Activated naive CD4-positive, alpha-beta T cell treated with Interleukin-2 at 50 U/mL for 16 hours (primary cell): ENCODE results near the gene ERI3.

ENCODE experiments used
- DNase-seq: peaks from one replicate; pipeline ENCODE4 v3.0.0-alpha.2; 2020

ERI3 gene, protein sequence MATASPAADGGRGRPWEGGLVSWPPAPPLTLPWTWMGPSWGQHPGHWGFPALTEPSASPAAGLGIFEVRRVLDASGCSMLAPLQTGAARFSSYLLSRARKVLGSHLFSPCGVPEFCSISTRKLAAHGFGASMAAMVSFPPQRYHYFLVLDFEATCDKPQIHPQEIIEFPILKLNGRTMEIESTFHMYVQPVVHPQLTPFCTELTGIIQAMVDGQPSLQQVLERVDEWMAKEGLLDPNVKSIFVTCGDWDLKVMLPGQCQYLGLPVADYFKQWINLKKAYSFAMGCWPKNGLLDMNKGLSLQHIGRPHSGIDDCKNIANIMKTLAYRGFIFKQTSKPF

DNA sequence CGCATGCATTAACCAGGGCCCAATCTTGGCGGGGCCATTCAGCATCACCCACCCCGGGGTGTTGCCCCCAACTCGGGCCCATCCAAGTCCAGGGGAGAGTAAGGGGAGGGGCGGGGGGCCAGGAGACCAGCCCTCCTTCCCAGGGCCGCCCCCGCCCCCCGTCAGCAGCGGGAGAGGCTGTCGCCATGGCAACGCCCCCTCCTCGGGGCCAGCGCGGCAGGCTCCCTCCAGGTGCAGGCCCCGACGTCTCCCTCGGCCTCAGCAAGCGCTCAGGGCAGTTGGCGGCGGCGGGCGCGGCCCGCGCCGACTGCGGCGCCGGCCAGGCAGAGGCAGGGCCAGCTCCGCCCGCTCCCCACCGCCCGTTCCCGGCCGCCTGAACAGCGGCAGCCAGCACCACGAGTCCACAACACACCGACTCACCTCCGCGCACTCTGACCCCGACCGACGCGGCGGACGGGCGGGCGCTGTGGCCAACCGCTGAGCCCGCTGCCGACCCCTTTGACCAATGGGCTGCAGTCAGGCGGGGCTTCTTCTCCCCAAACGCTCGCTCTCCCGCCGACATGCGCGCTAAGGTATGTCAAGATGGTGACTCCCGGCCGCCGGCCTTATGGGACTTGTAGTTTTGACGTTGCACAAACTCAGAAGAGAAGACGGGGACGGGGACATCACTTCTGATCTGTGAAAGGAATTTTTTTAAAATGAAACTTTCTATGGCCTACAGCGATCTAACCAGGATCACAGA is at the start of gene ERI3:
ERI3 (minus strand) TSS at position 418 of the 742 bp plus-strand sequence; CDS start at position 187, 231 bp downstream.
- DNase-seq: peak; percentile 97

DNA sequence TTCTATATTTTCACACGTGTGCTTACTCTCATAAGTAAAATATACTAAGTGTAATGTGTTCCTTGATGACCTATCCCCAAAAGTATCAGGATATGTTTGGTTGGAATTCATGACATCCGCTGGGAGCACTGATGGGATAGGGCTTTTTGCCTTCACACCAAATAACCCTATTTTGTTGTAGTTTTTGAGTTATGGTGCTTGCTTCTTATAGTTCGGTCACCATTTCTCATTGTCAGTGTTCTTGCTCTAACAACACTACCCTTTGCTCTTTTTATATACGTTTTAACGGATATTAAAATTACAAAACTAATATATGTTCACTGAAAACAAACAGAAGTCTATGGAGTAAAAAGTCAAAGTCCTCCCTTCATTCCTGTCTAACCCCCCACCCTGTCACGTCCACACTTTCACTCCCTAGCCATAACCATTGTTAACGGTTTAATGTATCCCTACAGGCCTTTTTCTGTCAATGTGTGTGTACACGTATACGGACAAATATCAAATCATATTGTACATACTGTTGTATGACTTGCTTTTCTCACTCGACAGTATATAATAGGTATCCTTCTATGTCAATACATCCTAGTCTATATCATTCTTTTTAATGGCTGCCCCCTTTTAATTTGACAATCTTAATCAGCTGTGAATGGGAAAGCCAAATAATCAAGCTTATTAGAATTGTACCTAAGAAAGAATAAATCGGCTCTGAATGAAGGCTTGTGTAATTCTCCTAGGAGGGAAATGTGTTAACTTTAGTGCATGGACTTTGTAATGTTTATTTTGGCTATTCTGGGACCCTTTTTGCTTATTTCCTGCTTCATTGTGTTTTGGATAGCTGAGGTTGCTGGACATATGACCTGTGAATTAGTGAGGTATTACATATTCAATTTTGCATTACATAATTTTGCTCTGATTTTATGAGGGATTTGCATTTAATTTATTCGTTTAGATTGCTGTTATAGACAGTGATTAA is 46.5 kb upstream of the ERI3 start:
- no peak for DNase-seq

DNA sequence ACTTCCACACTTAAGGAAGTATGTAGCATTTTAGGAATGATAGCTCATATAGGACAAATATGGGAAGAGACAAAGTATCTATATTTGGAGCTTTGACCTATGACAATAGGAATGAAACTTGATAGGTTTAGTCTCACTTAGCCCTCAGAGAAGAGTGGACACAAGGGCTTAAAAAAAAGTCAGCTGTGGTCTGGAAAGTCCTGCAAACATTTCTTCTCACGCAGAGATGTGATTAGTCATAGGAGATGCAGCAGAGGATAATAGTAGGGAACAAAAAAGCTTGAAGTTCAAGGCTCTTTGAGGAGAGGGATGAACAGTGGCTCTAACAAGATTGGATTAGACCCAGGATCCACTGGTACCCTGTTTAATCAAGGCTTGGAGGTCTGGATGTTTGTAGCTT is 35.2 kb upstream of the ERI3 start:
- no peak for DNase-seq

DNA sequence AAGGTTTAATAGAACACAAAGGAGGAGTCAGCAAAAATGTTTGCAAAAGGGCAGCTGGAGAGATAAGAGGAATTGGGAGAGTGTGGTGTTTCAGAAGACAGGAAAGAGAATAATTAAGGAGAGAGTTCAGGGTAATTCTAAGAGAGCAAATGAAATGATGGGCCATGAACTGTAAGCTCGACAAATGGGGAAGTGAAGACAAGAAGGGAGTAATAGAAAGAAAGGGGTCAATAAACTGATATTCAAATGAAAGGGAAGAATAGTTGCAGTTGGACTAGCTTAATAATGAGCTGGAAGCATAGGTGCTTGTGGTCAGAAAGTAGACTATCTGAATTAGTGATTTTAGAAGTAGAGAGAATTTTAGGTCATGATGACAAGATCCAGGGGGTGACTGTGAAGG is 34.4 kb upstream of the ERI3 start:
- DNase-seq: no peak

DNA sequence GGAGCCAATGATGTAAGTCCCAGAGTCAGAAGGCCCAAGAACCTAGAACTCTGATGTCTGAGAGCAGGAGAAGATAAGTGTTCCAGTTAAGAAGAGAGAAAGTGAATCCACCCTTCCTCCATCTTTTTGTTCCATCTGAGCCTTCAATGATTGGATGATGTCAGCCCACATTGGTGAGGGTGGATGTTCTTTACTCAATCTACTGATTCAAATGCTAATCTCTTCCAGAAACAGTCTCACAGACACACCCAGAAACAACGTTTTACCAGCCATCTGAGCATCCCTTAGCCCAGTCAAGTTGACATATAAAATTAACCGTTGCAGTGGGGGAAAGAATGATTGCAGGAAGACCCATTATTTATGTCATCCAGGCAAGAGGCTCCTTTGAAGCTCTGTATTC is 33.5 kb upstream of the ERI3 start:
- DNase-seq: no peak

DNA sequence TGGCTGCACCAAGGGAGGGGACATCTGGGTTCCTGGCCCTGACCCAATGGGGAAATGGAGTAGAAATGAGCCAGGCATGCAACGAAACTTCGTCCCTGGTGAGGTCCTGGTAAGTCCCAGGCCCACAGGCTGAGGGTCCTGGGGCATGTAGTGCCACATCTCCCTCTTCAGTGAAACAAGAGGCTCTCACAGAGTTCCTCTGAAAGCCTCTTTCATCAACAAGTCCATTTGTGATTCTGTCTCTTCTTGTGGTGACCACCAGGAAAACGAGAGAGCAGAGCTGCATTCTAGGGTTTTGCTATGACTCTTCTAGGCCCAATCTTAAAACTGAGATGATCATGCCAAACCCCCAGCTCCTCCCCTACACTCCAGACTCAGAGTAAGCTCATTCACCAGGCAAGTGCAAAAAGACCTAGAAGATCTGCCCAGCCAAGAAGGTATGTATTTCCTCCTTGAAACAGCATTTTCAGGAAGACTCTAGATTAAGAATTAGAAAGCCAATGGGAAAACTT is 25.7 kb upstream of the ERI3 start:
- DNase-seq: no peak

DNA sequence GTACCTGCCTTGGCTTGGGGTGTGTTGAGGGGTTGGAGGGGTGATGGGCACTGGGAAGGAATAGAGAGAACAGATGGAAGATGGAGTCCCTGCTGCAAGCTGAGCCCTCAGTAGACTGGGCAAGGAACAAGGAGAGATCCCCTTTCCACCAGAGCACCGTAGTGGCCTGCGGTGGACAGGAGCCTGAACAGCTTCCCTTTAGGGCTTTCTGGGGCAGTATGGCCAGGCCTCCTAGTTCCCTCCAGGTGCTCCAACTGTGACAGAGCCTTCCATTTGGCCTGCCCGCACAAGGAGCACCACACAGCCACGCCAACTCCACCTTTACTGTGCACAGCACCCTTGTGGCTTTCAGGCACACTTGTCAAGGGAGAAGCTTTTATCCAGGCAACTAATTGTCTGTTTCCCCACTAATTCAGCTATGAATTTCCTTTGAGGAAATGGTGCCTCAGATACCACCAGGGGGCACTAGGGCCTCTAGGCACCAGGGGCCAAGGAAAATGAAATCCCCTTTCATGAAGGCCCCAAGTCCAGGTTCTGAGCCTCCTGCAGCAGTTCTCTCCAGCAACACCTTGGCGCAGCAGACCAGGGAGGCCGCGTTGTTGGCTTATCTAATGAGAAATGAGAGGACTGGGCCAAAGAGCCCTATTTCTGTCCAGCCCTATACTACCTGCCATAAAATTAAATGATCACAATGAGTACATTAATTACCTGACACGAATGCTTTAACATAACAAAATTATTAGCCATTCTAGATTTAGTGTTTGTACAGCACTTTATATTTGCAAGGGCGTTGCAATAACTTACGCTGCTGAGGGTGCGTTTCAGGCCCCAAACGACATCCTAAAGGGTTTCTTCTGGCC is 23.1 kb upstream of the ERI3 start:
- DNase-seq: peak; percentile 33

DNA sequence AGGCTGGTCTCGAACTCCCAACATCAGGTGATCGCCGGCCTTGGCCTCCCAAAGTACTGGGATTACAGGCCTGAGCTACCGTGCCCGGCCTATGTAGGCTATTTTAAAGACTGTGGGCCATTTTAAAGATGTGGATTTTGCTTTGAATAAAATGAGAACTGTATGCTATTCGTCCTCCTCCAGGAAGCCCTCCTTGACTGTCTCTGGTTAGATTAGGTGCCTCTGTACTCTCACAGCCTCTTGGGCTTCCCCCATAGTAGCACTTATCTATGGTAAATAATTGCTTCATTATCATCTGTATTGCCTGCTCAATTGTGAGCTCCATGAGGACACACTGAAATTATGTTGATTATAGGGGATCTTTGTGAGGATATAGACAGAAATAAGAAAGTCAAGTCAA is 20.5 kb upstream of the ERI3 start:
- no peak for DNase-seq

DNA sequence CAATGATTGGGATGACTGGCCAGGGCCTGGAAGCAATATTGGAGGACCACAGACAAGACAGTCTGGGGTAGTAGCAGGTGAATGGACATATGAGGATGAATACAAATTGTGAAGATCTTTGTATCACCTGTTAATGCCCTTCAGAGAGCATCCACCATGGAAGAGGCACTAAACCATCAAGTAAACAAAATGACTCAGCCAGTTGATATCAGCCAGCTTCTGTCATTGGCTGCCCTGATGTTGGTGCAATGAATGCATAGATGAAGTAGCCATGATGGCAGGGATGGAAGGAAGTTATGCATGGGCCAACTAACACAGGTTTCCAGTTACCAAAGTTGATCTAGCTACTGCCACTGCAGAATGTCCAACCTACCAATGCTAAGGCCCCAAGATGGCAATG is 16.1 kb upstream of the ERI3 start:
- no peak for DNase-seq

DNA sequence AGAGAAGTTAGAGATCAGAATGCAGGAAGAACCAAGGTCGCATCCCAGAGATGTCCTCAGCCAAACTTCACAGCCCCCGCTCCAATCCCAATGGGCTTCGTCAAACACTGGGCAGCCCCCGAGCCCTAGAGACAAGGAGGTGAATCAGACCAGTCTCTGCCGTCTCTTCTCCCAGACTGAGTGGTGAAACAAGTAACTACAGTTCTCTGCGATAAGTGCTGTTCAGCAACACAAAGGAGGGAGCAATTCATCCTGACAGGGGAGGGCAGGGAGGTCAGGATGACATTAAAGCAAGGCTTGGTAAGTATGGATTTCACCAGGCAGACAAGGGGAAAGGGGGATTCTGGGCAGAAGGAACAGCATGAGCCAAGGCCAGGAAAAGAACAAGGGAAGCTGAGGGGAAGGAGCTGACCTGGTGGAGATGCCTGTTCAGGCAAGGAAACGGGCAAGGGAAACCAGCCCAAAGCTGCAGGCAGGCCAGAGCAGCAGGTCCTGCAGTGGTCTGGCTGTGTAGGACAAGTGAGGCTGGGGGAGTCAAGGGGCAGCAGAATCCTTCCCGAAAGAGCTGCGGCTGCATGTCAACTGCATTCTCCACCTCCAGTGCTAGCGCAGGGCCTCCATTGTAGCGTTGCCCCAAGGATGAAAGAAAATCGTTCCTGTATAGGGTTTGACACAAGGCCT is 13.6 kb upstream of the ERI3 start:
- DNase-seq: no peak

DNA sequence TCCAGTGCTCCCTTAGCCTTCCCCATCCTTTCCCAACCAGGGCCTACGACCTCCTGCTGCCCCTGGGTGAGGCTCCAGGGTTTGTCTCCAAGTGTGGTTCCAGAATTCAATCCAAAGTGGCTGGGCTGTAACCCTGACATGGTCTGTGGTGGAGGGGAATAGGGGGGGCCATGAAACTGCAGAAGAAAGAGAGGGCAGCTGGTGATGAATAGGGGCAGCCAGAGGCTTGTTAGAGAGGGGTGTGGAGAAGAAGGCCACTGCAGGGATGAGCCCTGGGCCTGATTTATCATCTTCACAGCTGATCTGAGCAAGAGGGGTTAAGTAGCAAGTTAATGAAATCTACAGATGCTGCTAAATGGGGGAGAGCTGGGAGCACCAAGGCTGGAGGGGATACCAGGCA is 12.9 kb upstream of the ERI3 start:
- DNase-seq: no peak

DNA sequence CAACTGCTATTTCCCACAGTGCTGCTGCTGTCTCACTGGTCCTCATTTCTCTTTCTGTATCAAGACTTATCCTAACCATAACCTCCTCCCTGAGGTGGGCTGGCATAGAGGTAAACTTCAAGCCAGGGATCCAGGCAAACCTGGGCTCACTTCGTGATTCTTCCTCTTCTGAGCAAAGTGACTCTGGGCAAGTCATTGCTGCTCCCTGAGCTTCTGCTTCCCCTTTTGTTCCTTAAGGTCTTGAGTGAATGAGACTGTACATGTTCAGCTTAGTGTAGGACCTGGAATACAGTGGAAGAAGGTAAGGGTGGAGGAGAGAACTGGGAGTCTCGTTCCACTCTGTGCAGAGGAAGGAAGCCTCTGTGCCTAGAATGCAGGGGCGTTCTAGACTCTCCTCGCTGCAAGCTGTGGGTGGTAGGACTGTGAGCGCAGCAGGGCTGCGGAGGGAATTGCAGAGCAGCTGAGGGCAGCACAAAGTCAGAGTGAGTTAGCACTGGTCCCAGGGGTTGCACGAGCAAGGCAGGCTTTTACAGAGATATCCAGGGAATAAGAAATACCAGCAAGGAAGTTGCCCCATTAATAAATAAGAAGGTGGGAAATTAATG is 11.4 kb upstream of the ERI3 start:
- DNase-seq: no peak

DNA sequence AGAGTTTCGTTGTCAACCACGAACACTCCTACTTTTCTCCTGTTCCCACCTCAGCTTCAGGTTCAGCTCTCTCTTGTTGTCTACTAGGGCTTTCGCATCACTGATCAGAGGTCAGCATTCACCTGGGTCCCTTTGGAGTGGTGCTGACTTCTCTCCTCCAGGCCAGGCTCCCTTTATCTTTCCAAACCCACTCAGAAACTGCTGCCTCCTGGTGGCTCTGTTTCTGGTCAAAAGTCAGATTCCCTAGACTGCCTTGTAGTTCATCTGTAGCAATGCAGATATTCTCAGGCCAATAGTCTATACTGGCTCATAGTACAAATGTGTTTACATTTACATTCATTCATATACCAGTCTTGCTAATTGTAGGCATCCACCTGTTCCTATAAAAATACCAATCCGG is 6.4 kb upstream of the ERI3 start:
- no peak for DNase-seq

DNA sequence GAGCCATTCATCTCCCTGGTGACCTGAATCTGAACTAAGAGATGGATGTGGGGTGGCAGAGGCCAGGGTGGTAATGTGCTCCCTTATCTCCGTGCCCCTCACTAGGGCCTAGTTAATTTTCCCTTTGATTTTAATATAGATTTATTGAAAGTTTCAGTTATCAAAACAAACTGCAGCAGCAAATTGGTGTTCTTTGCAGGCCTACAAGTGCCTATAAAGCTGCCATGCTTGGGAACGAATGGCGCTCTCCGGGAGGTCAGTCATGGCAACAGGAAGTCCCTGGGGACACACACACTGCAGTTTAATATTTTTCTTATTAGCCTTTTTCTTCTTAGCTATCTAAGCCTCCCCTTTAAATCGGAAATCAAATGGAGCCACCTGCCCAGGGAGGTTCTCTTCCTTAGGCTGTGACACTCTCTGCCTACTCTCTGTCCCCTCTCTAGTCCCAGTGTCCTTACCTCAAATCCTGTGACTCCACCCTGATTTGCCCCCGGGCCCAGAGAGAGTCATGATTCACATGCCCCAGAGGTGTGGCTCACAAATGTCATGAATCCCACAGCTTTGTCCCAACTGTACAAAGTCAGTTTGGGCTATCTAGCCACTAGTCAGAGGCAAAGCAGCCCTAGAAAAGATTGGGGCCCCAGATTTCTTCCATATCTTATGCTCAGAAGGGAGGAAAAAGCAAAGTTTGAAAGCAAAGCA is 4.3 kb upstream of the ERI3 start:
- no peak for DNase-seq

DNA sequence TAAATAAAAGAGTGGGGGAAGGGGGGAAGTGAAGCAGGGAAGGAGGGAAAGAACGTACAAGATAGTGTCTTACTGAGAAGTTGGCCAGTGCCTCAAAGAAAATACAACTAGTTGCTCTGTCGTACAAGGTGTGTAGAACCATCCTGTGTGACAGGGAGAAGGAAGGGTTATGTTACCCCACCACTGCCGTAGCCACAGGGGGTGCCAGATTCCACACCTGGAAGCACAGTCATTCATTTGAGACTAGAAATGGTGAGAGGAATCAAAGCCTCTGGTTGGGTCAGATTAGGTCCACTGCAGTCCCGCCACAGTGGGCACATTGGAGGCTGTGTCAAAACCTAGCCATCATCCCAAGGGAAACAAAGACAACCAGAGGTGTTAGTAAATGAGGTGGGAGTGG is 2.7 kb upstream of the ERI3 start:
- no peak for DNase-seq

DNA sequence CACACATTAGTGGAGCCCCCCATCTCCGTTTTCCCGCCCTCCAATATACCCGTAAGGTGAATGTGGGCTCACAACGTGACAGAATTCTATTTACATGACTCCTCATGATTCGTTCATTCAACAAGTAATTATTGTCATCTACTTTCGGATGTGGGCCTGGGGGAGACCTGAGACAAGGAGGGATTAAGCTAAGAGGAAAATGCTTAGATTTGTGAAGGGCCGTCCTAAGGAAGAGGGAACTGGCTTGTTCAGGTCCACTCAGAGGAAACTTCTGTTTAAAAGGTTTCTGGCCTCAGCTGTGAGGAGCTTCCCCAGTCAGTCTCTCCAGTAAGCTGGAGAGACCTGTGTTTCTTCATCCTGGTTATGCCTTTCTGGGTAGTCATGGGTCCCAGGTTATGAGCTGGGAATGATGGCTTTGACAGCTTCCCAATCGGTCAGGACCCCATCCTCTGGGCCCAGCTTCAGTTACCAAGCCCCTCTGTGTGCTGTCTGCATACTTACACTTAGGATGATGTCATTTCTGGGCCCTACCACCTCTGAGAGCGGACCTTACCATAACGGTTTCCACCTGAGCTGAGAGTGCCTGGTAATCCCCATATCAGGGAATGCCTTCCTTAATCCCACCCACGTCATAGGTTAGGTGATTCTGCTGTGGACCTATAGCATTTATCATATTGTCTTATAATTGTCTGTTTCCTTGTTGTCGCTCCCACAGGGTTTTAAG is 687 bp upstream of the ERI3 start:
- no peak for DNase-seq

DNA sequence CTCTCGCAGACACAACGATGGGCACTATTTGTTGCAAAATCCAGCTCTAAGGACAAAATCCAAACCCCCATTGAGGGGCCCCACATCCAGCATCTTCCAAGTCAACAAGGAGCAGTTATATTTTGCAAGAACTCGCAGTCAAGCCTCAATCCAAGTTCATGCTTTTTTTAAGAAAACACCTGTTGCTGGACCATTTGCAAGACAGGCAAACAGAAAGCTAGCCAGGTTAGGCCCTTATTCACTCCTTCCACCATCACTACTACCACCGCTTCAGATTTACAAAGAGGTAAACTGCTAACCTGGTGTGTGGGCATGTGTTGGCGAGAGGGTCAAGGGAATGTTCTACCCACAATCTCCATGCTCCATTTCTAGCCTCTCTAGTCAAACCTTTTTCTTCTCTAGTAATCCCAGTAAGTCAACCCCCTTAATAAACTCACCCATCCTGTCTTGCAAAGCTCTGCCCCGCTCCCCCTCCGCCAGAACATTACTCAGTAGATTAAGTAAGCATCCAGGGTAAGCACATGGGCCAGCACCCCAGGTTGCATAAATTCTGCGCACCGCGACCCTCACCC is 703 bp downstream of the ERI3 start:
- no peak for DNase-seq

DNA sequence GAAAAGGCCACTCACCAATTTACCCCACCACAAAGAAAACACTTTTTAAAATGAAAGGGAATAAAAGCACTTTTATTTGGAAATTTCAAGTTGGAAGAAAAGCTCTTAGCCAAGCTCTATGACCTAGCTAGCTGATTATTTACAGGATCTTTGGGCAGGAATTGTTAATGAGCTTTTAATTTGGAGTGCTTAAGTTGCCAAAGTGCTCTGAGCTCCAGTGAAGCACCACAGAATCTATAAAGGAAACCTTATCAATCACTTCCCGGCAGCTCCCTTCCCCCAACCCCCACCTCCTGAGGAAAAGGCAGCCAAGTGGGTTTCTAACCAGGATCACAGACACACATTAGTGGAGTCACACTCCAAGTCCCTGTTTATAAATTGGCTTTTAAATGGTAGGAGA is 1.5 kb downstream of the ERI3 start:
- no peak for DNase-seq

DNA sequence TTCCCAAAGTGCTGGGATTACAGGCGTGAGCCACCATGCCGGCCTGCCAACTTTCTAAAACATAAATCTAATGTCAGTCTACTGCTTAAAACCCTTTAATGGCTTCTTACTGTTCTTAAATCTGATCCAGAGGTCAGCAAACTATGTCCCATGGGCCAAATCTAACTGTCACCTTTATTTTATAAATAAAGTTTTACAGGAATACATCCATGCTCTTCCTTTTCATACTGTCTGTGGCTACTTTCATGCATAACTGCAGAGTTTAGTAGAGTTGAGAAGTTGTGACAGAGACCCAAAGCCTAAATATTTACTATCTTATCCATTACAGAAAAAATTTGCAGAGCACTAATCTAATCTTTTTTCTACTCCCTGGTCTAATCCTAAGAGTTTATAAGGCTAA is 3.8 kb downstream of the ERI3 start:
- DNase-seq: no peak
